Measurements from ENCODE around the gene CGB8. TPM values are rescaled to one million over a fixed set of nuclear protein-coding genes. Genes with fewer than 3 reads are reported as not detected.
A peak's percentile ranks its signal among the peaks of the same experiment; 100 is the strongest.
"Not testable (repeated sequence)": the region's sequence is repeated elsewhere in the genome, so short reads cannot be mapped to it uniquely, and the experiment has no call there.

CGB8 gene
- 5.8 and 11.3 TPM in 2 replicates for total RNA-seq (2014; rRNA removed; shearing (Covaris generic))
- 13.3 and 21.8 TPM in 2 replicates for polyA plus RNA-seq (2015; cell fraction: cytosol; rRNA removed)
- 23.6 and 31.8 TPM in 2 replicates for polyA plus RNA-seq (2015; cell fraction: nucleus; rRNA removed)

- DNase-seq (ENCODE audit: low read depth): not testable (repeated sequence)
These were observed at the start of gene CGB8 for GRCh38 chr19:49049011-49049410. Gene CGB8 (minus strand): TSS chr19:49049111. CDS start chr19:49048739, 372 bp downstream.

DNA sequence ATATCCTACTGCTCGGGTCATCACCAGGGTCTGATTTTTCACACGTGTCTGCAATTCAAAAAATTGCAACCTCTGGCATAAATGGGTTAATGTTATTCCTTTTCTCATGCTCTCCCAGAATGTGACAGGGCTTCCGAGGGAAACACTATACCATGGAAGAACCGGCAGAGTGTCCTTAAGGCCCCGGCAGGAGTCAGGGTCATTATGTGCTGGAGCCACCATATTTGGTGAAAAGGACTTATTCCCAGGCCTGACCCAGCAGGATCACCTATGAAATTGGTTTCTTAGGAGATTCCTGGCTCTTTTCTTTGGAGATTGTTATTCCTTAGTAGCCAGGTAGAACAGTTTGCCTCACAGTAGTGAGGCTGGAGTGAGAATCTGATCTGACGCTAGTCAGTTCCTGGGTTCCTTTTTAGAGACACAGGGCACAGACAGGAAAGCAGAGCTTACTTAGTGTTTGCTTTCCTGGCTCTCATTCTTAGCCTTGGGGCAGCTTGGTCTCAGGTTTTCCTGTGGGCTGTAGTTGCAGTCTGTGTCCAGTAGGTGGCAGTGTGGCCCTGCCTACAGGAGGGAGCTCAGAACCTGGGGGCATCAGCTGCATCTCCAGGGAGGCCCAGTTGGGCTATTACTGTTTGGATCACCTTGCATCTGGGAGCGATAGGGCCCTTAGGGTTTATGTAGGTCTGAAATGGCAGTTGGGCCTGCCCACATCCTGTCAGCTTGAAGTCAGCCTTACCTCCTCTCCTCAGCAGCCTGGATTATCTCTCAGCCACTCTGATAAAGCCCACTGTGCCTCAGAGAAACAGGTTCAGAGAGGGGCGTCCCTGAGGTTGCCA is 48.8 kb upstream of the CGB8 start:
- peak; percentile 76 for DNase-seq (ENCODE audit: low read depth)

GRCh38 chr19:49094505-49095482 is 45.9 kb upstream of the CGB8 start:
- DNase-seq (ENCODE audit: low read depth): no peak

DNA sequence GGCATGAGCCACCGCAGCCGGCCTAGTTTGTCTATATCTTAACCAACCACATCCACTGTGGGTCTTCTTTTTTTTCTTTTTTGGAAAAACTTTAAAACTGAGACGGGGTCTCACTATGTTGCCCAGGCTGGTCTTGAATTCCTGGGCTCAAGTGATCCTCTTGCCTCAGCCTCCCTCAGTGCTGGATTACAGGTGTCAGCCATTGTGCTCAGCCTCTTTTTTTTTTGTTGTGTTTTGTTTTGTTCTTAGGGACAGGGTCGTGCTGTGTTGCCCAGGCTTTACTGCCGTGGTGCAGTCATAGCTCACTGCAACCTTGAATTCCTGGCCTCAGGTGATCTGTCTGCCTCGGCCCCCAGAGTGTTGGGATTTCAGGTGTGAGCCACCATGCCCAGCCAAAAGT is 43.8 kb upstream of the CGB8 start:
- DNase-seq (ENCODE audit: low read depth): no peak

DNA sequence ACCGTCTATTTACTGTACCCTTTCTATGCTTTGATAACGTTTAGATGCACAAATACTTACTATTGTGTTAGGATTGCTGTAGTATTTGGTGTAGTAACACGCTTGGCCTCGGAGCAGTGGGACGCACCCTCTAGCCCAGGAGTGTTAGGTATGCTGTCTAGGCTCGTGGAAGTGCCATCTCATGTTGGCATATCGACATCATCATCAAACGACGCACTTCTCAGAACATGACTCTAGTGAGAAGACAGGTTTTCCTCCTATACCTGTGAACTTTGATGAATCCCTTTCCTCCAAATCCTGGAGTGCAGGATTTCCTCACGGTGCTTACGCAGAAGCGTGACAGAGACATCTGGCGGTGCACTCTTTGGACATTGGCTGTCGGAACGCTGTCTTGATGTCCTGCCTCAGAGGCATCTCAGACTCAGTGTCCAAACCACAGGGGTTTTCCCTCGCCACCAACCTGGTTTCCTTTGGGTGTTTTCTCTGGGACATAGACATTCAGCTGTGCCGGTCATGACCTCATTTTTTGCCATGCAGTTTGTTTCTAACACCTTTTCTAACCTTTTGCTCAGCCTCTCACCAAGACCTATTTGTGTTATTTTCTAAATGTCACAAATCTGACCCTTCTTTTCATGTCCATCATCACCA is 42.6 kb upstream of the CGB8 start:
- no peak for DNase-seq (ENCODE audit: low read depth)

- no peak for DNase-seq (ENCODE audit: low read depth)
These were observed 37.4 kb upstream of the CGB8 start for GRCh38 chr19:49086296-49086695.

DNA sequence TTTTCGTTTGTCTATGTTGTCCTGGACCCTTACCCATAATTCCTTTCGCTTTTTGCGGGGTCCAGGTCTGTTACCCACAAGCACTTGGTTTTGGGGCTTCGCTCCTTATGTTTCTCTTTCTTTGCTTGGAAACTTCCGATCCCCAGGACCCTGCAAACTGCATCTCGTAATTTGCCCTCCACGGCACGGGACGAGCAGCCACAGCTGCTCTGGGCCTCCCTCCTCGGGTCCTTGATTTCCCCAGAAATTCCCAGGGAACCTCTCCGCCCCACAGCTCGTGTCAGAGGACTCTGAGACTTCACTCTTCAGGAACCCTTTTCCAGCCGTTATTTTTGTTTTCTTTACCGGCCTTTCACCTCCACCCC is 36.9 kb upstream of the CGB8 start:
- DNase-seq (ENCODE audit: low read depth): no peak

DNA sequence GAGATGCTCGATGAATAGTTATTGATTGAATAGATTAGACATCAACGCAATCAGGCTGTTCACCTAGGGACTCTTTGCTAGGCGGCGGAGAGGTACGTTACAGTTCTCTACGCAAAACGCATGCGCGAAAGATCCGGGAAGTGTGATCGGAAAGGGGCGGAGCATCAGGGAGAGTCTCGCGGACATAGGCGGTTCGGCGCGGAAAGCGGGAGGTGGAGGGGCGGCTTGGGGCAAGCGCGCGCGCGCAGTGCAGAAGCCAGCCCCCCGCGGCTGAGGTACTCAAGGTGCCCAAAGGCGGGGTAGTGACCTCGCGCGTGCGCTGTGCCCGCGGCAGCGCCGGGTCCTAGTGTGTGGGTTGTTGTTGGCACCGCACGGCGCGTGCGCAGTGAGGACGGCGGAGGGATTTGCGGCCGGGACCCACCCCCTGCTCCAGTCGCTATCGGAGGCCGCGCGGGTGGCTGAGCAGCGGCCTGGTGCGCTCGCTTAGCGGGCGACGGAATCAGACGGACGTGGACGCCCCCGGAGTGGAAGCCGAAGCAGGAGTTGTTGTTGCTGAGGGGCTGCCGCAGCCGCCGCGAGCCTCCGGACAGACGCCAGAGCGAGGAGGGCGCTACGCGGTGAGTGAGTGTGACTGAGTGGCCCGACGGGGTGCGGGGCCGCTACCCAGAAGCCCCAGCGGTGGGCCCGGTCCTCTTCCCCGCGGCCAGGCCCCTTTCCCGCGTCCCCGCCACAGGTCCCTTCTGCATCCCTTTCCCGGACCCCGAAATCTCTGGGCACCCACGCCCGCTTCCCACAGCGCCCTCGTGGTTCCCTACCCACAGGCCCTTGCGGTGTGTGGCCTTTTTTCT is 36.3 kb upstream of the CGB8 start, which contains the start of gene SNRNP70:
Gene SNRNP70, plus strand, starts transcription at position 432 of the 848 bp plus-strand sequence. CDS start 964 bp downstream, outside the sequence.
- peak; percentile 99 for DNase-seq (ENCODE audit: low read depth)

DNA sequence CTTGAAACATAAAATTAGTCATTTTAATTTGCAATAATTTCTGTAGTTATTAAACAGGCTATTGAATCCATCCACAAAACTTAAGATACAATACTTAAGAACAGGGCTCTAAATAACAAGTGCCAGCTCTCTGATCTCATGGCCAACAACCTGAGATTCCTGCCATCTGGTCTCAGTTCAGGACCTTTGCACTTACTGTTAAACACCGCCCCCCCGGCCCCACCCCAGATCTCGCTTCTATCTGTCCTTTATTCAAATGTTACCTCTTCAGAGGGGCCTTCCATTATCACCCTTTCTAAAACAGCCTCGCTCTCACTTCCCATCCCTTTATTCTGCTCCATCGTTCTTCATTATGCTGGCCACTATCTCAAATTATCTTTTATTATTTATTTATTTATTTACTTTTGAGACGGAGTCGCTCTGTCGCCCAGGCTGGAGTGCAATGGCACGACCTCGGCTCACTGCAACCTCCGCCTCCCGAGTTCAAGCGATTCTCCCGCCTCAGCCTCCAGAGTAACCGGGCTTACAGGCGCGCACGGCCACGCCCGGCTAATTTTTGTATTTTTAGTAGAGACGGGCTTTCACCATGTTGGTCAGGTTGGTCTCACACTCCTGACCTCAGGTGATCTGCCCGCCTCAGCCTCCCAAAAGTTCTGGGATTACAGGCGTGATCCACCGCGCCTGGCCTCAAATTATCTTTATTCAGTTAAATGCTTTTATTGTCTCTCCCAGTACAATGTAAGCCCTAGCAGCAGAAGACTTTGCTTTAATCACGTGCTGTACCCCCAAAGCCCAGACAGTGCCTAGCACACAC is 35.5 kb upstream of the CGB8 start:
- DNase-seq (ENCODE audit: low read depth): no peak

GRCh38 chr19:49081273-49081672 is 32.4 kb upstream of the CGB8 start:
- DNase-seq (ENCODE audit: low read depth): no peak

DNA sequence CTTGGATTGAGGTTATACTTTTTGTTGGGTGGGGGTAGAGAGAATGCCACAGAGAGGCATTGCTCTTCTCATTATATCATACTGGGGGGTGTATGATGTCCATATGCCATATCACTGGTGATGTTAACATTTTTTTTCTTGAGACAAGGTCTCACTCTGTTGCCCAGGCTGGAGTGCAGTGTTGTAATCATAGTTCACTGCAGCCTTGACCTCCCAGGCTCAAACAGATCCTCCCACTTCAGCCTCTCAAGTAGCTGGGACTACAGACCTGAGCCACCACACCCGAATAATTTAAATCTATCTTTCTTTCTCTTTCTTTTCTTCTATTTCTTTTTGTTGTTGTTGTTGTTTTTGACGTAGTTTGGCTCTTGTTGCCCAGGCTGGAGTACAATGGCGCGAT is 31.5 kb upstream of the CGB8 start:
- DNase-seq (ENCODE audit: low read depth): no peak

GRCh38 chr19:49074869-49075268 is 26.0 kb upstream of the CGB8 start:
- peak; percentile 51 for DNase-seq (ENCODE audit: low read depth)

DNA sequence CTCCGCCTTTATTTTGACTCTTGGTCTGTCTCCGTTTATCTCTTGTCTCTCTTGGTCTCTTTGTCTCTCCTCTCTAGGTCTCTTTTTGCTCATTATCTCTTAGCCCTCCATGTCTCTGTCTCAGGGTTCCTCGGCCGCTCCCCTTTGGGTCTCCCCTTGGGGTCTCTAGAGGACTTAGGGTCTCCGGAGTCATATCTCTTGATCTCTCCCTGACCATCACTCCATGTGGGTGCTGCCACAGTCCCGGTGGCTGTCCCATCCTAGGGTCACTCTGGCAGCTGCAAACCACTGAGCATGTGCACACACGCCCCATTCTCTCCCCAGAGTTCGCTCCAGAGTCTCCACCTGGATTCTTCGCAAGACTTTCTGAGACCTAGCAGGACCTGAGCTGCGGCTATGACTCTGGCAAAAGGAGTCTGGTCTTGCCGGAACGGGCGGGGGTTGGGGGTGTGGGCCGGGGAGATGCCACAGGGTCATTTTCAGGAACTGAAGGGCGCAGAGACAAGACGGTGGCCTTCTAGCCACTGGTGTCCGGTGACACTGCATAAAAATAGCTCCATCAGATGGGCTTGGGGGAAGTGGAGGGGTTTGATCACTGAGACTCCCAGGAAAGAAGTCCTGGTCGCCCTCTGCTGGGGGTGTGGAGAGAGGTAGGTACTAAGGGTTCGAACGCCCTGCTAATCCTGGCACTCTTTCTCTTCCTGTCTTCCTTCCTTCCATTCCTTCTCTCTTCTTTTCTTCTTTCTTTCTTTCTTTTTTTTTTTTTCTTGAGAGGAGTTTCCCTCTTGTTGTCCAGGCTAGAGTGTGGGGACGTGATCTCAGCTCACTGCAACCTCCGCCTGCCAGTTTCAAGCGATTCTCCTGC is 24.8 kb upstream of the CGB8 start:
- peak; percentile 26 for DNase-seq (ENCODE audit: low read depth)

DNA sequence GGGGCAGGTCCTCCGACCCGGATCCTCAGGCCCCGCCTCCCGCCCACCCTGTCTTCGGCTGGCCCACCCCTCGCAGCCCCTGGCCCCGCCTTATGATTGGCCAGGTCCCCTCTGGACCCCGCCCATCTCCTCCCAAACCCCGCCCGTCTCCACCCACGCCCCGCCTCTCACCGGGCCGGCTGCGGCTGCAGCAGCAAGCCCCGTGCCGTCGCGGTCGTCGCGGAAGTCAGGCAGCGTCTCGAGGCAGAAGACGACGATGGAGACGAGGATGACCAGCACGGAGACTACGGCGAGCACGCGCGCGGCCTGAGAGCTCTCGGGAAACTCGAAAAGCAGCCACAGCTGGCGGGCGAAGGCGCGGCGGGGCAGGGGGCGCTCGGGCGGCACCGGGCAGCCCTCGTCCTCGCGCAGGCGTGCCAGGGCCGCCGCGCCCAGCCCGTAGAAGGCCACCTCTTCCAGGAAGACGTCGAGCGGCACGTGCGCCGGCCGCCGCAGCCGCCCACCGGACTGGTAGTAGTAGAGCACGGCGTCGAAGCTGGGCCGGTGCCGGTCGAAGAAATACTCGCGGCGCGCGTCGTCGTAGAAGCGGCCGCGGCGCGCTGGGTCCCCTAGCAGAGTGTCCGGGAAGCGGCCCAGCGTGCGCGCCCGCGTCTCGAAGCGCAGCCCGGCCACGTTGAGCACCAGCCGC is 23.1 kb upstream of the CGB8 start:
- DNase-seq (ENCODE audit: low read depth): no peak

GRCh38 chr19:49070416-49070815 is 21.5 kb upstream of the CGB8 start:
- DNase-seq (ENCODE audit: low read depth): no peak

GRCh38 chr19:49069026-49069425 is 20.1 kb upstream of the CGB8 start:
- DNase-seq (ENCODE audit: low read depth): no peak

- DNase-seq (ENCODE audit: low read depth): no peak
These were observed 18.6 kb upstream of the CGB8 start for GRCh38 chr19:49067554-49067953.

Data from HT1080 (cell line).